KBM-7 (cell line): ENCODE data around the gene OTOP2.

ENCODE experiments used
- DNase-seq: peaks from one replicate; pipeline ENCODE4 v3.0.0-alpha.2; 2015
- in situ Hi-C: fragments of 300-500 bp; cut with MboI; formaldehyde crosslinking; loops from 2 replicates; pipeline ENCODE4 v1.14.3; 2020; ENCODE audit warnings: low sequenced_read_pairs, low pct_unique_long_range_greater_than_20kb, mixed read lengths

The OTOP2 gene

DNA sequence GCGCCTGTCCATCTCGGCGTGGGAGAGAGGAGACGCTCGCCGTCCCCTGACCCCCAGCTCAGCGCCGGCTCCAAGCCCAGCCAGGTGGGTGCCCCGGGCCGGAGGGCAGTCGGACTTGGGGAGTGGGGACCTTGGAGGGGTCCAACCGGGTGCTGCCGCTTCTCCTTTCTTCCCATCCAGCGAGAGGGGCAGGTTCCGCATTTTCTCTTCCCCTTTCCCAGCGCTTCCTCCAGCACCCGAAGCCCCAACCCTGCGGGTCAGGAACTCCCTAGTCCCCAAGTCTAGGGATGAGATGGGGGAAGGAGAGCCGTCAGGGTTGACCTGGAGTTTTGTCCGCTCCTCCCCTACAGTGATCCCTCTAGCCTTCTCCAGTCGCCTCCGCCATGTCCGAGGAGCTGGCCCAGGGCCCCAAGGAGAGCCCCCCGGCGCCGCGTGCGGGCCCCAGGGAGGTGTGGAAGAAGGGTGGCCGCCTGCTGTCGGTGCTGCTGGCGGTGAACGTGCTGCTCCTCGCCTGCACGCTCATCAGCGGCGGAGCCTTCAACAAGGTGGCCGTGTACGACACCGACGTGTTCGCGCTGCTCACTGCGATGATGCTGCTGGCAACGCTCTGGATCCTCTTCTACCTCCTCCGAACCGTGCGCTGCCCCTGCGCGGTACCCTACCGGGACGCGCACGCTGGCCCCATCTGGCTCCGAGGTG lies at the start of gene OTOP2:
Gene OTOP2, plus strand, starts transcription at position 24 of the 699 bp plus-strand sequence. Its CDS starts 360 bp downstream, at position 384.
- peak; percentile 83 for DNase-seq
- in situ Hi-C loops = no loop called here

- no peak for DNase-seq
- in situ Hi-C loops = no loop called here
These were observed 49.4 kb upstream of the OTOP2 start for GRCh38 chr17:74874615-74875037.

DNA sequence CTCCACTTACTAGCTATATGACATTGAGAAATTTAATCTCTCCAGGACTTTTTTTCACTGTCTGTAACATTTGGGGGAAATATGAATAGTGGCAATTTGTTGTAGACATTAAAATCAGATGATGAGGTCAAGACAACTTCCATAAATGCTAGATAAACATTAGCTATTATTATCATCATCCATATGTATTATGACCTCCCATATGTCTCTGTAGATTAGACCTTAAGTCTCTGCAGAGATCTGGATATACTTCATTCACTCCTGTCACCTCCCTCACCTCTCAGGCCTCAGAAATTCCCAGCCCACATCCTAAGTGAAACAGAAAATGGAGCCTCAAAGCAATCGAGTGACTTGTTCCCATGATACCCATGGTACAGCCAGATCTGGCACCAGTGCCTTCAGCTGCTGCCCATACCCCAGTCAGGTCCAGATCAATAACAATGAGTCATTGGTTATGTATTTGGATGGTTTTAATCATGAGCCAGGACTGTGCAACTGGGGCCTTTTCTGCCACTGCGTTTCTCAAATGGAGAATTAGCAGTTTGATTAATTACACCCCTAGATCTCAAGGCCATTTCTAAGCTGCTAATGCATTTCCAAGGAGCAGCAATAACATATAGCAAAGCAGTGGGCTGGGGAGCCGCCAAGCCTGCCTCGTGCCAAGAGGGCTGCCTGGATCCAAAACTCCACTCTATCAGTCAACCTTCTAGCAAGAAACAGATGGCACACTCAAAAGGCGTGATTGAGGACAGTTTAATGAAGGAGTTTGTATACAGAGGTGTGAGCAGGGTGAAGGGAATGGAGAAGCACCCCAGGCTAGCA lies 48.7 kb upstream of the OTOP2 start:
- in situ Hi-C loops = no loop called here
- DNase-seq = no peak

GRCh38 chr17:74875977-74876593 lies 48.0 kb upstream of the OTOP2 start:
- in situ Hi-C loops = no loop called here
- DNase-seq = no peak

- in situ Hi-C loops = no loop called here
- no peak for DNase-seq
These were observed 46.2 kb upstream of the OTOP2 start for GRCh38 chr17:74877592-74878548.

- in situ Hi-C loops = no loop called here
- DNase-seq = no peak
These were observed 45.4 kb upstream of the OTOP2 start for GRCh38 chr17:74878658-74879057.

DNA sequence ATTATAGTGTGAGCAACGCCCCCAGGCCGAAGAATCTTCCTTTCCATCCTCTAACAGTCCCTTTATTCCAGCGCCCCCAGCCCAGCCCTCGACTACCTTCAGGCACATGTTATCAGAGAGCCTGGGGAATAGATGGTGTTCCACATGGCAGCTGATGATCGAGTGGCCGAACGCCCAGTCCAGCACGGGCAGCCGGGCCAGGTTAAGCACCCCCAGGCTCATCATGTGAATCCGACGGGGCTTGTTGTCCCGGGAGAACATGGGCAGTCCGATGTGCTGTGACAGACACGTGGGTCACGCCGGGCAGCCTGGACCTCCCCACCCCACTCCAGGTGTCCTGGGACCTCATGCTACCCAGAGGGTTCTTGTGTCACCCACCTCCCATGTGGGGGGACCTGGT lies 44.8 kb upstream of the OTOP2 start:
- in situ Hi-C loops = no loop called here
- no peak for DNase-seq

DNA sequence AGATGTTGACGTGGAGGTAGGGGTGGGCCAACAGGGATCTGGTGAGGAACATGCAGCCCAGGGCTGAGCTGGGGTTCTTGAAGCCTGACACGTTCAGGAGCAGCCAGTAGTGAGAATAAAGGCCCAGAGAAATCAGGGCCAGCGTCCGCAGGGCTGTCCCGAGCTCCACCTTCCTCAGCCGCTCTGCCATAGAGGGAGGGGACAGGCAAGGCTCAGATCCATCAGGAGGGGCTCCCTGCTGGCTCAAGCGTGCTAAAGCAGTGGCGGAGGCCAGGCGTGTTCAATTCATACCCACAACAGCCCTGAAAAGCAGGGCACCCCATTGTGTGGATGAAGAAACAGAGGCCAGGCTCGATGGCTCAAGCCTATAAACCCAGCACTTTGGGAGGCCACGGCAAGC lies 43.0 kb upstream of the OTOP2 start:
- no peak for DNase-seq
- in situ Hi-C loops = no loop called here

- no peak for DNase-seq
- in situ Hi-C loops = no loop called here
These were observed 41.4 kb upstream of the OTOP2 start for GRCh38 chr17:74882517-74883240.

GRCh38 chr17:74883241-74883745 lies 40.8 kb upstream of the OTOP2 start:
- DNase-seq = no peak

GRCh38 chr17:74888469-74888868 lies 35.6 kb upstream of the OTOP2 start:
- in situ Hi-C loops = no loop called here
- no peak for DNase-seq

More at GRCh38 chr17:74883241-74883745, 40.8 kb upstream of the OTOP2 start:
- in situ Hi-C loops = no loop called here

DNA sequence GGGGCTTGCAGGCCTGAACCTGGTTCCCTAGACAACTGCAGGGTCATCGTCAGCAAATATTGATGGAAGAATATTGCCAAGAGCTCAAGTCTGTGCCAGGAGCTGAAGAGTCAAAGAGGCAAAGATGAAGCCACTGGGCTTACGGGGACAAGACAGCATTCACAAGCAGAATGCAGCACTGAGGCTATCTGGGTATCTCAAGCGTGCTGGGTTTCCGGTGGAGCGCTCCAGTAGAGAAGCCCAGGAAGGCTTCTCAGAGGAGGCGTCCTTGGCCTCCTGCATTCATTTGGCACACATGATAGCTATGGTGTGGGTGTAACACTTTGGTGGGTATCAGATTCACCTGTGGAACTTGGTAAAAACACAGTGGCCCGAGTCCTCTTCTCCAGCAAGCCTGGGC lies 33.5 kb upstream of the OTOP2 start:
- in situ Hi-C loops = no loop called here
- no peak for DNase-seq

DNA sequence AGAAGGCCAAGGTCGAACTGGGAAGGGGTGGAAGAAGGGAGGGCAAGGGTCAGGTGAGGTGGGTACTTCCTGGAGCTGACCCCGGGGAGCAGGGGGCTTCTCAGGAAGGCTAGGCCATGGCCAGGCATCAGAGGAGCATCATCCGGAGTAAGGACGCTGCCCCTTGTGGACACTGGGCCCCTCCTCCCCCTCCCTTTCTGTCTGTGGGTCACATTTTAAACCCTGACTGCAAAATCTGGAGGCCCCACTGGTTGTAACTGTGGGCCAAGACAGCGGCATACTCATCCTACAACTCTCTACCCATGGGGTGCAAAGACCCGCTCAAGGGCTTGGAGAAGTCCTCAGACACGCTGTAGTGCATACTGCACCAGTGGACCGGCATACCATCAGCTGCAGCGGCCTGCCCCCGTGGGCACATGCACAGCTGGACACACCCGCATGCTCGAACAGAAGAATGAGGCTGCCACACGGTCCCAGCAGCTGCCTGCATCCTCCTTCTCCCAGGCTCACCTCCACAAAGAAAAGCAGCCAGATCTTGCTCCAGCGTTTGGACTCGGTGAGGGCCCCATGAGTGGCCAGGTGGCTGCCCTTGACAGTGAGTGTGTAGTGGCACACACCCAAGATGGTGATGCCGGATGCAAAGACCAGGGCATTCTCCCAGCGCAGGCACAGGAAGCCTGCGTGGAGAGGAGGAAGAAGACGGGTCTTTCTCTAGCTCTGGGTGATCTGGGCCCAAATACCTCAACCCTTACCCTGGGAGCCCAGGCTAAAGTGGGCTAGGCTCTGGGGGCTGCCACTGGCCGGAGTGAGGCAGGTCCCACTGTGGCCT lies 31.8 kb upstream of the OTOP2 start:
- in situ Hi-C loops = no loop called here
- no peak for DNase-seq

- no peak for DNase-seq
- in situ Hi-C loops = no loop called here
These were observed 30.8 kb upstream of the OTOP2 start, which contains the start of gene FADS6 for GRCh38 chr17:74892974-74893911. Gene FADS6, minus strand, starts transcription at chr17:74893633. Its CDS starts 38 bp downstream, at chr17:74893595.

- DNase-seq = no peak
- in situ Hi-C loops = no loop called here
These were observed 30.0 kb upstream of the OTOP2 start for GRCh38 chr17:74893936-74894671.
